ENCODE data around the gene SCAP.

DNA sequence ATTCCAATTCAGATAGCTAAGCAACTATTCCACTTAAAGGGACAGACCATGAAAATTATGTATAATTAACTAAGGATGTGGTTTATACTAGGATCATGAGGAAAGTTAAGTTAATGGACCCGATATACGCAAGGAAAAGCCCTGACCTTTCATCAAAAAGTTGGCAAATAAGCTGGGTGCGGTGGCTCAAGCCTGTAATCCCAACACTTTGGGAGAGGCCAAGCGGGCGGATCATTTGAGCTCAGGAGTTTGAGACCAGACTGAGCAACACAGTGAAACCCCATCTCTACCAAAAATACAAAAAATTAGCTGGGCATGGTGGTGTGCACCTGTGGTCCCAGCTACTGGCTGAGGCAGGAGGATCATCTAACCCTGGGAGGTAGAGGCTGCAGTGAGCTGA, 39.6 kb downstream of the SCAP start:
- TF ChIP-seq, protein P1, sequence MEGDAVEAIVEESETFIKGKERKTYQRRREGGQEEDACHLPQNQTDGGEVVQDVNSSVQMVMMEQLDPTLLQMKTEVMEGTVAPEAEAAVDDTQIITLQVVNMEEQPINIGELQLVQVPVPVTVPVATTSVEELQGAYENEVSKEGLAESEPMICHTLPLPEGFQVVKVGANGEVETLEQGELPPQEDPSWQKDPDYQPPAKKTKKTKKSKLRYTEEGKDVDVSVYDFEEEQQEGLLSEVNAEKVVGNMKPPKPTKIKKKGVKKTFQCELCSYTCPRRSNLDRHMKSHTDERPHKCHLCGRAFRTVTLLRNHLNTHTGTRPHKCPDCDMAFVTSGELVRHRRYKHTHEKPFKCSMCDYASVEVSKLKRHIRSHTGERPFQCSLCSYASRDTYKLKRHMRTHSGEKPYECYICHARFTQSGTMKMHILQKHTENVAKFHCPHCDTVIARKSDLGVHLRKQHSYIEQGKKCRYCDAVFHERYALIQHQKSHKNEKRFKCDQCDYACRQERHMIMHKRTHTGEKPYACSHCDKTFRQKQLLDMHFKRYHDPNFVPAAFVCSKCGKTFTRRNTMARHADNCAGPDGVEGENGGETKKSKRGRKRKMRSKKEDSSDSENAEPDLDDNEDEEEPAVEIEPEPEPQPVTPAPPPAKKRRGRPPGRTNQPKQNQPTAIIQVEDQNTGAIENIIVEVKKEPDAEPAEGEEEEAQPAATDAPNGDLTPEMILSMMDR (IDR thresholded peaks at IDR 0.05 in 2 of 3, conservative IDR thresholded peaks at IDR 0.05 in 1 of 3; ENCODE audit: borderline replicate concordance in 1 of 3, insufficient read depth in 1 of 3, low read depth in 2 of 3, low read length in 2 of 3), result no peak
- TF ChIP-seq YY1 (IDR thresholded peaks at IDR 0.05; ENCODE audit: extremely low read depth, insufficient replicate concordance, low read depth, low read length), result no peak
- TF ChIP-seq POLR2AphosphoS5 (IDR thresholded peaks at IDR 0.05; ENCODE audit: low read depth, low read length), result no peak
- TF ChIP-seq, protein P2, sequence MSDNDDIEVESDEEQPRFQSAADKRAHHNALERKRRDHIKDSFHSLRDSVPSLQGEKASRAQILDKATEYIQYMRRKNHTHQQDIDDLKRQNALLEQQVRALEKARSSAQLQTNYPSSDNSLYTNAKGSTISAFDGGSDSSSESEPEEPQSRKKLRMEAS (IDR thresholded peaks at IDR 0.05), result no peak
- no peak for TF ChIP-seq ELF1 (IDR thresholded peaks at IDR 0.05; ENCODE audit: borderline replicate concordance, low read depth)
- TF ChIP-seq EZH2 (IDR thresholded peaks at IDR 0.05), result no peak
- TF ChIP-seq SIN3A (IDR thresholded peaks at IDR 0.05; ENCODE audit: low read depth), result no peak
- no peak for TF ChIP-seq POLR2A (IDR thresholded peaks at IDR 0.05; ENCODE audit: borderline replicate concordance, extremely low read depth, insufficient read depth, insufficient read length)
- TF ChIP-seq CBX3 (IDR thresholded peaks at IDR 0.05; ENCODE audit: low read depth), result no peak
- TF ChIP-seq, protein P3, sequence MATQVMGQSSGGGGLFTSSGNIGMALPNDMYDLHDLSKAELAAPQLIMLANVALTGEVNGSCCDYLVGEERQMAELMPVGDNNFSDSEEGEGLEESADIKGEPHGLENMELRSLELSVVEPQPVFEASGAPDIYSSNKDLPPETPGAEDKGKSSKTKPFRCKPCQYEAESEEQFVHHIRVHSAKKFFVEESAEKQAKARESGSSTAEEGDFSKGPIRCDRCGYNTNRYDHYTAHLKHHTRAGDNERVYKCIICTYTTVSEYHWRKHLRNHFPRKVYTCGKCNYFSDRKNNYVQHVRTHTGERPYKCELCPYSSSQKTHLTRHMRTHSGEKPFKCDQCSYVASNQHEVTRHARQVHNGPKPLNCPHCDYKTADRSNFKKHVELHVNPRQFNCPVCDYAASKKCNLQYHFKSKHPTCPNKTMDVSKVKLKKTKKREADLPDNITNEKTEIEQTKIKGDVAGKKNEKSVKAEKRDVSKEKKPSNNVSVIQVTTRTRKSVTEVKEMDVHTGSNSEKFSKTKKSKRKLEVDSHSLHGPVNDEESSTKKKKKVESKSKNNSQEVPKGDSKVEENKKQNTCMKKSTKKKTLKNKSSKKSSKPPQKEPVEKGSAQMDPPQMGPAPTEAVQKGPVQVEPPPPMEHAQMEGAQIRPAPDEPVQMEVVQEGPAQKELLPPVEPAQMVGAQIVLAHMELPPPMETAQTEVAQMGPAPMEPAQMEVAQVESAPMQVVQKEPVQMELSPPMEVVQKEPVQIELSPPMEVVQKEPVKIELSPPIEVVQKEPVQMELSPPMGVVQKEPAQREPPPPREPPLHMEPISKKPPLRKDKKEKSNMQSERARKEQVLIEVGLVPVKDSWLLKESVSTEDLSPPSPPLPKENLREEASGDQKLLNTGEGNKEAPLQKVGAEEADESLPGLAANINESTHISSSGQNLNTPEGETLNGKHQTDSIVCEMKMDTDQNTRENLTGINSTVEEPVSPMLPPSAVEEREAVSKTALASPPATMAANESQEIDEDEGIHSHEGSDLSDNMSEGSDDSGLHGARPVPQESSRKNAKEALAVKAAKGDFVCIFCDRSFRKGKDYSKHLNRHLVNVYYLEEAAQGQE (IDR thresholded peaks at IDR 0.05; ENCODE audit: low read depth), result no peak
- TF ChIP-seq, protein P4, sequence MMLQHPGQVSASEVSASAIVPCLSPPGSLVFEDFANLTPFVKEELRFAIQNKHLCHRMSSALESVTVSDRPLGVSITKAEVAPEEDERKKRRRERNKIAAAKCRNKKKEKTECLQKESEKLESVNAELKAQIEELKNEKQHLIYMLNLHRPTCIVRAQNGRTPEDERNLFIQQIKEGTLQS (IDR thresholded peaks at IDR 0.05), result no peak
- no peak for TF ChIP-seq SP1 (IDR thresholded peaks at IDR 0.05; ENCODE audit: low read depth)
- no peak for TF ChIP-seq CEBPB (IDR thresholded peaks at IDR 0.05; ENCODE audit: low read depth)

Measured in HCT116 (cell line).